Peyer's patch (tissue), 4 donors: Measurements from ENCODE around the gene LHFPL2.
"Not testable (repeated sequence)": the region's sequence is repeated elsewhere in the genome, so short reads cannot be mapped to it uniquely, and the experiment has no call there.

Experiments used
- POLR2A ChIP-seq, 2 donors: fragments of 450-650 bp; IDR thresholded peaks; one replicate each; pipeline ENCODE4 v1.5.1; 2017; ENCODE audit warnings: antibody characterized with exemption in 2 of 2, mild to moderate bottlenecking in 2 of 2, moderate library complexity in 2 of 2
- TF ChIP-seq, protein P1 (sequence below), 6 experiments: fragments of 450-650 bp in 4 of 6; fragments of 200-600 bp in 2 of 6; sonication (generic) in 1 of 6; IDR thresholded peaks; one replicate each; pipeline ENCODE4 v1.5.1; 2017 to 2019; ENCODE audit warnings: antibody characterized with exemption in 6 of 6, mild to moderate bottlenecking in 3 of 6, moderate library complexity in 1 of 6

DNA sequence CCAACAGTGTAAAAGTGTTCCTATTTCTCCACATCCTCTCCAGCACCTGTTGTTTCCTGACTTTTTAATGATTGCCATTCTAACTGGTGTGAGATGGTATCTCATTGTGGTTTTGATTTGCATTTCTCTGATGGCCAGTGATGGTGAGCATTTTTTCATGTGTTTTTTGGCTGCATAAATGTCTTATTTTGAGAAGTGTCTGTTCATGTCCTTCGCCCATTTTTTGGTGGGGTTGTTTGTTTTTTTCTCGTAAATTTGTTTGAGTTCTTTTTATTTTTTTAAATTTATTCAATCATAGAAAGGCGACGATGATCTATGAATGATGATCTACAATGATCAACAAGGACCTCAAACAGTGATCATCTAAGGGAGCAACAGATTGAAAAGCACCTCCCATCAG lies 28.5 kb downstream of the LHFPL2 start:
- not testable (repeated sequence) for TF ChIP-seq POLR2A (IDR thresholded peaks at IDR 0.05)
- TF ChIP-seq, protein P1, sequence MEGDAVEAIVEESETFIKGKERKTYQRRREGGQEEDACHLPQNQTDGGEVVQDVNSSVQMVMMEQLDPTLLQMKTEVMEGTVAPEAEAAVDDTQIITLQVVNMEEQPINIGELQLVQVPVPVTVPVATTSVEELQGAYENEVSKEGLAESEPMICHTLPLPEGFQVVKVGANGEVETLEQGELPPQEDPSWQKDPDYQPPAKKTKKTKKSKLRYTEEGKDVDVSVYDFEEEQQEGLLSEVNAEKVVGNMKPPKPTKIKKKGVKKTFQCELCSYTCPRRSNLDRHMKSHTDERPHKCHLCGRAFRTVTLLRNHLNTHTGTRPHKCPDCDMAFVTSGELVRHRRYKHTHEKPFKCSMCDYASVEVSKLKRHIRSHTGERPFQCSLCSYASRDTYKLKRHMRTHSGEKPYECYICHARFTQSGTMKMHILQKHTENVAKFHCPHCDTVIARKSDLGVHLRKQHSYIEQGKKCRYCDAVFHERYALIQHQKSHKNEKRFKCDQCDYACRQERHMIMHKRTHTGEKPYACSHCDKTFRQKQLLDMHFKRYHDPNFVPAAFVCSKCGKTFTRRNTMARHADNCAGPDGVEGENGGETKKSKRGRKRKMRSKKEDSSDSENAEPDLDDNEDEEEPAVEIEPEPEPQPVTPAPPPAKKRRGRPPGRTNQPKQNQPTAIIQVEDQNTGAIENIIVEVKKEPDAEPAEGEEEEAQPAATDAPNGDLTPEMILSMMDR (IDR thresholded peaks at IDR 0.05) = not testable (repeated sequence)
